GM19372 (cell line): Measurements from ENCODE around the gene ZNF677.
"Not testable (repeated sequence)": the region's sequence is repeated elsewhere in the genome, so short reads cannot be mapped to it uniquely, and the experiment has no call there.

Source experiments
- ATAC-seq: cut with Tn5 transposase; IDR thresholded peaks from one replicate; pipeline ENCODE4 v1.9.1; 2021; ENCODE audit warnings: mild to moderate bottlenecking, low read depth, moderate library complexity; ENCODE audit not compliant: unreplicated experiment

The ZNF677 gene

DNA sequence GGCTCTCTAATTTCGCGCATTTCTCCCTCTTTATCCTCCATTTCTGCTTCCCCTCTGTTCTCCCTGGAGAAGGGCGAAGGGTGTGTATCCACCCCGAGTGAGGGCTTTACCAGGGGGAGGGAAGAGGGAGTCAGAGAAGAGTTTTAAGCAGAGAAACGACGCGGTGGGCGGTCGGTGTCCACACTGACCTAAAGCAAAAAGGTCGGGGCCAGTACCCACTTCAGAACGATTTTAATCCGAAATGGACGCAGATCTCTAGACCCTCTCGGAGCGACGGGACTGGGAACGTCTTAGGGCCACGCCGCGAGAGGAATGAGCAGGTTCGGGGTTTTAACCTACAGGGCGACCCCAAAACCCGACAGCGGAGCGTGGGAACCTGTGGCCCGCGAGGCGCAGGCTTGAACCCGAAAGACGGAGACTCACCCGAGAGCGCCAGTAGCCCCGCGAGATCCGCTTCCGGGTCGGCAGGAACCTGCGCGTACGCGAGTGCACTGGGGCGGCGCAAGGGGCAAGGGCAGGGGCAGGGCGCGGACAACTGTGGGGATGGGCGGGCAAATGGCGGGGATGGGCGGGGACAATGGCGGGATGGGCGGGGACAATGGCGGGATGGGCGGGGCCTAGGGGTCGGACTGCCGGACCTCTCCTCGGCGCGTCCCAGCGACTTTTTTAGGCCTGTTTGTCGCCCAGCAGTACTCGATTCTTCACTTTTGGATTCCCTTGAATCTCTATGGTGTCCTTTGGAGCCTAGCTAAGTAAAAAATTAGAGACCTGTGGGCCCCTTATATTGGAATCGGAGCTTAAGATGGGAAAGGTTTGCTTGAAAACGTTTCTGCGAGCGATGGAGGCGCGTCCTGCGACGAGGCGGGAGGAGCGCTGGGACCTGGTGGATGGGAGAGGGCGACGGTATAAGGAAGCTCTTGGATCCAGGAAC, at the start of gene ZNF677:
ZNF677 (minus strand) TSS at position 463 of the 931 bp plus-strand sequence. CDS start 3,323 bp downstream, outside the sequence.
- ATAC-seq = no peak

DNA sequence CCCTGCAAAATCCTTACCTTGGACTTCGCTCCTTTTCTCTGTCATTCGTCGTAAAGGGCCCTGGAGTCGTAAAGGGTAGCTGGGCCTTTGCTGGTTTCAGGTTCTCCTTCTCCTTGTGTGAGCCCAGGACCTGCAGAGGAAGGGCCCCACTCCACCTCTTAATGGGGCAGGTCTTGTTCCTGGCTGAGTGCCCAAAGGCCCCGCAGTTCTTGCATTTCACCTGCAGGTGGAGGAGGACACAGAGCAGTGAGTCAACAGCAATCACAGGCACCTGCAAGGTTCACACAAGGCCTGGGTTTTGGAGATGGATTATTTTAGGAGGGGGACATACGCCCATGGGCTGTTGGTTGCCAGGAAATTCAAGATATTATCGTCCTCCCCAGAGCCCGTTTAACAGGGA, 46.7 kb upstream of the ZNF677 start:
- not testable (repeated sequence) for ATAC-seq

DNA sequence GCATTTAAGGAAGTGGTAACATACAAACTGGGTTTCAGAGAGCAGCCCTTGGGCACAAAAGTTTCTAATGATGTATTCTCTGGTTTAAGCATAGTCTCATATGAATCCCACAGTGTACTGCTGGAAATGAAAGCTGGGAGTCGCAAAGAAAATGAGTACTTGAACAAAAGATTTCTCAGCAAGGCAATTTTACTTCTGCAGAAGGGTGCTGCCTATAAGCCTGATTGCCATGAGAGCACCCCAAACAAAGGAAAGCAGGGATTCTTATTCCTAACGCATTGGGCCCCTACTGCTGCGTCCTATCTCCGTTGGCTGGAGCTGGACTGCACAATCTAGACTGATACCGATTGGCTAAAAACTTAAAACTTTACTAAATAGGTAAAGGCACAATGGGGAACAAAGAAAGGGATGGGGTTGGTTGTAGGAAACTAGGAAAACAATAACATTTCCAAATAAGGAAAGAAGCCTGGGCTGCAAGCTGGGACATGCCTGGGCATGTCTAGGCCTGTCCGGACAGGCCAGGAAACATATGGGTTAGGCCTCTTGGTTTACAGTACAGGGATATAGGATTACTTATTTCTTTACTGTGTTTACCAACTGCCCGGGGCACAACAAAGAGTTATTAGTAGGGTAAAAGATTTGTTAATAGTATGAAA, 40.2 kb upstream of the ZNF677 start:
- ATAC-seq = no peak

DNA sequence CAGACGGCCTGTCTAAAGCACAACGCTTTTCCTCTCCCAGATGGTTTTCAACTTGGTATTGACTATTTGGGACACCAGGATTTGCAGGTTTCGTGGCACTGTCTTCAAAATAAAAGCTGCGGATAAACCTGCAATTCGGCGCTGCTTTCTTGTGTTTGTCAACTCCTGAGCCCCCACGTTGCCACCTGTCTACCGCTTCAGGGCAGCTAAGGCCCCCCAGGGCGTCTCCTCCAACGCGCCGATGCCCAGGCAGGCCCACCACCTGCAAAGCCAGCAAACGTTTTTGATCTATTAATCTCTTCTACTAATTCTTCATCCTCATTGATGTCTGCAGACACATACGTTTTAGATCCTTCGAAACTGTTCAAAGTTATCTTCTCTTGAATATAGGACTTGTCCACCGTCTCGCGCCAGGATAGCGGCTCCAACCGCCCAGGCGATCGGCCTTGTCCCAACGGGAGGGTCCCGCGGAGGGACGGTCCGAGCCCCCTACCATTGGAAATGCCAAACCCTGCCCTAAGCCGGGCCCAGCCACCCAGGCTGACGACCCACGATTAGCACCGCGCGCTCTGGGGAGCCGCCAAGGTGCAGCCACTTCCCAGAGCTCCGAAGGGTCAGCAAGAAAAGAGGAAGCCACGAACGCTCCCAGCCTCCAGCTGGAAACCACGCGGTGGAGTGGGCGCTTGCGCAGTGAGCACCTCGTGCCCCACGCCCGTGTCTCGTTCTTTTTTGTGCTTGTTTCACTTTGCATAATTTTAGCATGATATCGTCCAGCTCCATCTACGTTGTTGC, 36.3 kb upstream of the ZNF677 start:
- ATAC-seq = no peak

DNA sequence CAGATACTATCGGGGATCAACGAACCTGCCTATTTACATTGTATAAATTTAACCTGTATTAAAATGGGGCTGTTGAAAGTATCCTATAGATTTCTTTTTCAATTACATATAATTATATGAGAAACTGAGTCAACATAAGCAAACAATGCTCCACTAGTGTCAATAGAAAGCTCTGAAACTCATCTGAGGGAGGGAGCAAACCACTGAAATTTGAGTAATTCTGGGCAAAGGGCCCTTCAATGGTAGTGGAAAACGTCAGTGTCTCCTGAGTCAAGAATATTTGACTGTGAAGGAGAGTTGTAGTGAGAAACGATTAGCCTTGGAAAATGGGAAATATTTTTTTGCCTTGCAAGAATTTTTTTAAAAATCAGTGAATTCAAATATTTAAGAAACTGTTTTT, 30.4 kb upstream of the ZNF677 start:
- no peak for ATAC-seq

DNA sequence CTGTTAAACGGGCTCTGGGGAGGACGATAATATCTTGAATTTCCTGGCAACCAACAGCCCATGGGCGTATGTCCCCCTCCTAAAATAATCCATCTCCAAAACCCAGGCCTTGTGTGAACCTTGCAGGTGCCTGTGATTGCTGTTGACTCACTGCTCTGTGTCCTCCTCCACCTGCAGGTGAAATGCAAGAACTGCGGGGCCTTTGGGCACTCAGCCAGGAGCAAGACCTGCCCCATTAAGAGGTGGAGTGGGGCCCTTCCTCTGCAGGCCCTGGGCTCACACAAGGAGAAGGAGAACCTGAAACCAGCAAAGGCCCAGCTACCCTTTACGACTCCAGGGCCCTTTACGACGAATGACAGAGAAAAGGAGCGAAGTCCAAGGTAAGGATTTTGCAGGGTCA, 27.3 kb upstream of the ZNF677 start:
- ATAC-seq = not testable (repeated sequence)

DNA sequence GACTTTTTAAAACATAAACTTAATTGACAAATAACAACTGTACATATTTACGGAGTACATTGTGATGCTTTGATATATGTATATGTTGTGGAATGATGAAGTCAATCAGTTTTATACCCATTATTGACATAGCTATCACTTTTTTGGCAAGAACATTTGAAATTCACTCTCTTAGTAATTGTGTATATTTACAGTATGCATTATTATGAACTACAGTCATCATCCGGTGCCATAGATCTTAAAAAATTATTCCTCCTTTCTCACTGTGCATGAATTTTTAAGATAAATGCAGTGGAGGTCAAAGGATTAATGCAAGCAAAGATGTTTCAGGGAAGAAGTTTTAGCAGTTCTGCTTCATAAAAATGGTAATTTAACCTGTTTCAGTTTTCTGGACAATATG, 20.8 kb upstream of the ZNF677 start:
- no peak for ATAC-seq

DNA sequence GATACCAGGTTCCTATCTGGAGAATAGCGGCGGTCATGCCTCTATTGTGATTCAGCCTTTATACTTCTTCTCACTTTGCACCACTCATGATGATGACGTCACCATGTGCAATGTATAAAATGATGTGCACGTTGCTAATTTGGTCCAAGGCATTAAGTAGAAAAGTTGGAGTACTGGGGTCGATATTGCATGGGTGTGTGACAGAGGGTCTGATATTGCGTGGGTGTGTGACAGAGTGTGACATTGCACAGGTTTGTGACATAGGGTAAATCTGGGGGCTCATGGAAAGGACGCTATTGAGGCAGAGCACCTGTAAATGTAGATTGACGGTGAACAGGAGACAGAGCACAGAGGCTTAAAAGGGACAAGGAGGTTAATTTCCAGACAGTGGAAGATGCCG, 17.4 kb upstream of the ZNF677 start:
- ATAC-seq = no peak

DNA sequence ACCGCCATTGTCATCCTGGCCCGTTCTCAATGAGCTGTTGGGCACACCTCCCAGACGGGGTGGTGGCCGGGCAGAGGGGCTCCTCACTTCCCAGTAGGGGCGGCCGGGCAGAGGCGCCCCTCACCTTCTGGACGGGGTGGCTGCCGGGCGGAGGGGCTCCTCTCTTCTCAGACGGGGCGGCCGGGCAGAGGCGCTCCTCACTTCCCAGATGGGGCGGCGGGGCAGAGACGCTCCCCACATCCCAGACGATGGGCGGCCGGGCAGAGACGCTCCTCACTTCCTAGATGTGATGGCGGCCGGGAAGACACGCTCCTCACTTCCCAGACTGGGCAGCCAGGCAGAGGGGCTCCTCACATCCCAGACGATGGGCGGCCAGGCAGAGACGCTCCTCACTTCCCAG, 15.2 kb upstream of the ZNF677 start:
- not testable (repeated sequence) for ATAC-seq

DNA sequence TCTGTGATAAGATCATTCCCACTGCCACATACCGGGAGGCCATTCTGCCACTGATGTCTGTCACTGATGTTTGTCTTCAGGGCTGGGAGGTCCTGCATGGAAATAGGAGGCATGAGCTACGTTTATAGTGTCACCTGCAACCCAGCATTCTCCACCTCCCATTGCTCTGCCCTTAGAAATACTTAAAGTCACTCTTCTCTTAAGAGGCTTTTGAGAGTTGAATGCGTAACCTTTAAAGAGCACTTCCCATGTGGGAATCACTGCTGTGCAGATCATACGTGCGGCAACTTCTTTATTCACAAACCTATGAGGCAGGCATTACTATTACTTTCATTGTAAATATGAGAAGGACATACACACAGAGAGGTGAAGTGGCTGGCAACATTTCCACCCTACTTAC, 12.9 kb upstream of the ZNF677 start, which contains the start of gene VN1R4:
VN1R4 (minus strand) TSS at position 101 of the 400 bp plus-strand sequence; CDS start at position 43, 58 bp downstream.
- not testable (repeated sequence) for ATAC-seq

DNA sequence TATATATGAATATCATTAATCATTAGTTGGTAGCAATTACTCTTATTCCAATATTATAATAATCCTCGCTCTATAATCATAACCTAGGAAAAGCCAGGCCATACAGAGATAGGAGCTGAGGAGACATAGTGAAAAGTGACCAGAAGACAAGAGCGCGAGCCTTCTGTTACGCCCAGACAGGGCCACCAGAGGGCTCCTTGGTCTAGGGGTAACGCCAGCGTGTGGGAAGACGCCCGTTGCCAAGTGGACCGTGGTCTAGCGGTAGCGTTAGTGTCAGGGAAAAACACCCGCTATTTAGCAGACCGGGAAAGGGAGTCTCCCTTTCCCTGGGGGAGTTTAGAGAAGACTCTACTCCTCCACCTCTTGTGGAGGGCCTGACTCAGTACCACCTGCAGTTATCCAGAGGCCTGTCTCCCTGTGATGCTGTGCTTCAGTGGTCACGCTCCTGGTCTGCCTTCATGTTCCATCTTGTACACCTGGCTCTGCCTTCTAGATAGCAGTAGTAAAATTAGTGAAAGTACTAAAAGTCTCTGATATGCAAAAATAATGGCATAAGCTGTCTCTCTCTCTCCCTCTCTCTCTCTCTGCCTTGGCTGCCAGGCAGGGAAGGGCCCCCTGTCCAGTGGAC, 3.2 kb upstream of the ZNF677 start, which contains the start of gene VN1R2:
VN1R2 (plus strand) TSS at position 578 of the 628 bp plus-strand sequence. CDS start 84 bp downstream, outside the sequence.
- ATAC-seq = not testable (repeated sequence)

DNA sequence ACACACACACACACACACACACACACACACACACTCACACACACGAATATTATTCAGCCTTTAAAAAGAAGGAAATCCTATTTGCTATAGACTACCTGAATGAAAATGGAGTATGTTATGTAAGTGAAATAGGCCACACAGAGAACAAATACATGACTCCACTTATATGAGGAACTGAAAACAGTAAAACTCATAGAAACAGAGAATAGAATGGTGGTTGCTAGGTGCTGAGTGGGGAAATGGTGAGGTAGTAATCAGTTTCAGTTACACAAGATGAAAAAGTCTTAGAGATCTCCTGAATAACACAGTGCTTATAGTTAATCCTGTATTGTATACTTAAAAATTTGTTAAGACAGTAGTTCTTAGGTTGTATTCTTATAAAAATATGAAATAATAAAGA, 8.2 kb downstream of the ZNF677 start:
- ATAC-seq = no peak

DNA sequence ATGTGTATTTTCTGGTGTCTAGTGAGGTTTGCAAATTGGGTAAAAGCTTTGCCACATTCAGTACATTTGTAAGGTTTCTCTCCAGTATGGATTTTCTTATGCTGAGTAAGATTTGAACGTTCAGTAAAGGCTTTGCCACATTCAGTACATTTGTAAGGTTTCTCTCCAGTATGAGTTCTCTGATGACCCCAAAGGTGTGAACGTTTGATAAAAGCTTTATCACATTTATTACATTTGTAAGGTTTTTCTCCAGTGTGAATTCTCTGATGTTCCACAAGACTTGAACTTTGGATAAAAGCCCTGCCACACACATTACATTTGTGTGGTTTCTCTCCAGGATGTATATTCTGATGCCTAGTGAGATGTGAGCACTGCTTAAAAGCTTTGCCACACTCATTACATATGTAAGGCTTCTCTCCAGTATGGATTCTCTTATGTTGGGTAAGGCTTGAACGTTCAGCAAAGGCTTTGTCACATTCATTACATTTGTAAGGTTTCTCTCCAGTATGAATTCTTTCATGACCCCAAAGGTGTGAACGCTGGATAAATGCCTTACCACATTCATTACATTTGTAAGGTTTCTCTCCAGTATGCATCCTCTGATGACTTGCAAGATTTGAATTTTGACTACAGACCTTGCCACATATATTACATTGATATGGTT, 17.4 kb downstream of the ZNF677 start:
- no peak for ATAC-seq

DNA sequence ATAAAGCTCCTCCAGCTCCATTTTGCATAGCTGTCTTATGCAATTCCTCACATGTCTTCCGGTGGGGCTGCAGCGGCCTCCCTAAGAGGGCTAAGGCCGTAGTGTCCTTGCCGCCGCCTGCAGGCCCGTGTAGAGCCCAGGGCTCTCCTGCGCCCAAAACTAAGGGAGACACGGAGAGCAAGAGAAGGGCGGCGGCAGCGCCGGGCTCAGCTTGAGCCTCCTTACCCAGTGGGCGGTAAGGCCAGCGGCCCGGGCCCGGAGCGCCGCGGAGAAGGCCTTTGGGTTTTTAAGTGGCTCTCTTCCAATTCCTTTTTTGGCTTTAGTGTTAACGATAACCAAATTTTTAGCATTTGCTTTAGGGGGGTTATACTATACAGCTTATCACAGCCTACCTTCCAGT, 30.1 kb downstream of the ZNF677 start:
- no peak for ATAC-seq

DNA sequence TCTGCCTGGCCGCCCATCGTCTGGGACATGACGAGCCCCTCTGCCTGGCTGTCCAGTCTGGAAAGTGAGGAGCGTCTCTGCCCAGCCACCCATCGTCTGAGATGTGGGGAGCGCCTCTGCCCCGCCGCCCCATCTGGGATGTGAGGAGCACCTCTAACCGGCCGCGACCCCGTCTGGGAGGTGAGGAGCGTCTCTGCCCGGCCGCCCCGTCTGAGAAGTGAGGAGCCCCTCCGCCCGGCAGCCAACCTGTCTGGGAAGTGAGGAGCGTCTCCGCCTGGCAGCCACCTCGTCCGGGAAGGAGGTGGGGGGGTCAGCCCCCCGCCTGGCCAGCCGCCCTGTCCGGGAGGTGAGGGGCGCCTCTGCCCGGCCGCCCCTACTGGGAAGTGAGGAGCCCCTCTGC, 32.0 kb downstream of the ZNF677 start:
- ATAC-seq = not testable (repeated sequence)

DNA sequence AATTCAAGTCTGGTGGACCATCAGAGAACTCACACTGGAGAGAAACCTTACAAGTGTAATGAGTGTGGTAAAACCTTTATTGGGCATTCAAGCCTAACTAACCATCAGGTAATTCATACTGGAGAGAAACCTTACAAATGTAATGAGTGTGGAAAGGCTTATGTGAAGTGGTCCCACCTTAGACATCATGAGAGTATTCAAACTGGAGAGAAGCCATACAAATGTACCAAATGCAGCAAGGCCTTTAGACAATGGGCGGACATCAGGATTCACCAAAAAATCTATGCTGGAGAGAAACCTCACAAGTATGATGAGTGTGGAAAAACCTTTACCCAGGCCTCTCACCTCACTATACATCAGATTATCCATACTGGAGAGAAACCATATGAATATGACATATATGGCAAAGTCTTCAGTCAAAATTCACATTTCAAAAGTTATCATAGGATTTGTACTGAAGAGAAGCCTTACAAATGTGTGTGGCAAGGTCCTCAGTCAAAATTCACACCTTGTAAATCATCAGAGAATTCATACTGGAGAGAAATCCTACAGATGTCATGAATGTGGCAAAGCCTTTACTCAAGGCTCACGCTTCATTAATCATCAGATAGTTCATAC, 41.9 kb downstream of the ZNF677 start:
- no peak for ATAC-seq

DNA sequence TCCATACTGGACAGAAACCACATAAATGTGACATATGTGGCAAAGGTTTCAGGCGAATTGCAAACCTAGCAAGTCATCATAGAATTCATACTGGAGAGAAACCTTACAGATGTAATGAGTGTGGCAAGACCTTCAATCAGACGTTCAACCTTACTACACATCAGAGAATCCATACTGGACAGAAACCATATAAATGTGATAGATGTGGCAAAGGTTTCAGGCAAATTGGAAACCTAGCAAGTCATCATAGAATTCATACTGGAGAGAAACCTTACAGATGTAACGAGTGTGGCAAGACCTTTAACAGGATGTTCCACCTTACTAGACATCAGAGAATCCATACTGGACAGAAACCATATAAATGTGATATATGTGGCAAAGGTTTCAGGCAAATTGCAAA, 43.1 kb downstream of the ZNF677 start:
- not testable (repeated sequence) for ATAC-seq

DNA sequence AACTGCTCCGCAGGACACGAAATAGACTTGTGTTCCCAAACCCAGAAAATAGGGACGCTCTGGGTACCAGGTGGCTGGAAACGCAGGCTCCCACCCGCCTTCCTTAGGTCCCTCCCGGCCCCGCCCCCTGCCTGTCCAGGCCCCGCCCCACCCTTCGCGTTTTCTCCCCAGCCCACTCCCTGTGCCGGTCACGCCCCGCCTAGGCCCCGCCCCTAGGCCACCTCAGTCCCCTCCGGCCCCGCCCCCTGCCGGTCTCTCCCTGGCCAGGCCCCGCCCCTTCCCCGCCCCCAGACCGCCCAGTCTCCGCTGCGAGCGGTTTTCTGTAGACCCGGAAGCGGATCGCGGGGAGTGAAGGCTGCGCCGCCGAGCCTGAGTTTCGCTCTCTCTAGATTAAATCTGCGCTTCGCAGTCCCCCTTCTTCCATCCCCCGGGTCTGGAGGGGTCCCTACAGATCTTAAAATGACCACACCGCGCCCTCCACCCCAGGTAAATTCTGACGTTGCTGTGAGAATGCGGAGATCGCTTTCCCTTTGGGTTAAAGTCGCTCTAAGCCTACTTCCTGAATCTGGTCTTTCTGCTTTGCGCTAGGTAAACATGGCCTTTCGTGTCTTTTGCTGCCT, 57.8 kb downstream of the ZNF677 start:
- ATAC-seq = no peak
